BJ (cell line): ENCODE measurements around the gene ATE1. TPM values are rescaled to one million over a fixed set of nuclear protein-coding genes. Genes with fewer than 3 reads are reported as not detected.
"Not testable (repeated sequence)": the region's sequence is repeated elsewhere in the genome, so short reads cannot be mapped to it uniquely, and the experiment has no call there.

ENCODE experiments used
- CTCF ChIA-PET: fragments of 350-600 bp; formaldehyde crosslinking; extraction: SDS; loops from one replicate; lab custom pipeline; 2021; ENCODE audit warnings: antibody characterized with exemption, inconsistent platforms; lab: Yijun Ruan, JAX
- POLR2A ChIA-PET: fragments of 300-600 bp; sonication (Branson Sonifier 250); formaldehyde crosslinking; extraction: SDS; loops from one replicate; lab custom pipeline; 2021; ENCODE audit warnings: antibody characterized with exemption; lab: Charles Lee
- DNase-seq: peaks from one replicate; pipeline ENCODE4 v3.0.0-alpha.2; 2011; ENCODE audit warnings: low read depth
- H3K27me3 ChIP-seq: 2 replicates; pipeline ENCODE4 v1.6.0; 2011; ENCODE audit warnings: low read length; ENCODE audit not compliant: control insufficient read depth, insufficient read depth
- H3K36me3 ChIP-seq: 2 replicates; pipeline ENCODE4 v1.5.1; 2011; ENCODE audit warnings: low read length; ENCODE audit not compliant: control insufficient read depth, insufficient read depth
- H3K4me3 ChIP-seq: 2 replicates; pipeline ENCODE4 v1.5.1; 2011; ENCODE audit warnings: low read depth, mild to moderate bottlenecking, control low read depth, low read length
- polyA plus RNA-seq: library from polyadenylated mRNA; depleted of rRNA; stranded (reverse); fragments of >200 nt; gene quantifications from 2 replicates; pipeline ENCODE4 v1.2.3, GENCODE V29; 2011
- TF ChIP-seq, protein P1 (sequence below): IDR thresholded peaks from 2 replicates; pipeline ENCODE4 v1.5.1; 2011; ENCODE audit warnings: low read depth, mild to moderate bottlenecking, control low read depth, inconsistent platforms, low read length, moderate library complexity; ENCODE audit not compliant: insufficient read depth

The ATE1 gene
- polyA plus RNA-seq, 1 experiment = 7.4 TPM

GRCh38 chr10:121947343-121948330 lies 19.8 kb upstream of the ATE1 start:
- TF ChIP-seq, protein P1, sequence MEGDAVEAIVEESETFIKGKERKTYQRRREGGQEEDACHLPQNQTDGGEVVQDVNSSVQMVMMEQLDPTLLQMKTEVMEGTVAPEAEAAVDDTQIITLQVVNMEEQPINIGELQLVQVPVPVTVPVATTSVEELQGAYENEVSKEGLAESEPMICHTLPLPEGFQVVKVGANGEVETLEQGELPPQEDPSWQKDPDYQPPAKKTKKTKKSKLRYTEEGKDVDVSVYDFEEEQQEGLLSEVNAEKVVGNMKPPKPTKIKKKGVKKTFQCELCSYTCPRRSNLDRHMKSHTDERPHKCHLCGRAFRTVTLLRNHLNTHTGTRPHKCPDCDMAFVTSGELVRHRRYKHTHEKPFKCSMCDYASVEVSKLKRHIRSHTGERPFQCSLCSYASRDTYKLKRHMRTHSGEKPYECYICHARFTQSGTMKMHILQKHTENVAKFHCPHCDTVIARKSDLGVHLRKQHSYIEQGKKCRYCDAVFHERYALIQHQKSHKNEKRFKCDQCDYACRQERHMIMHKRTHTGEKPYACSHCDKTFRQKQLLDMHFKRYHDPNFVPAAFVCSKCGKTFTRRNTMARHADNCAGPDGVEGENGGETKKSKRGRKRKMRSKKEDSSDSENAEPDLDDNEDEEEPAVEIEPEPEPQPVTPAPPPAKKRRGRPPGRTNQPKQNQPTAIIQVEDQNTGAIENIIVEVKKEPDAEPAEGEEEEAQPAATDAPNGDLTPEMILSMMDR = no peak
- Histone ChIP-seq H3K27me3 (no peaks in the 10 kb centered on the region), H3K36me3 (peaks cover 1% of the 10 kb centered on the region; the same call in 1 of the 2 replicates), H3K4me3 (no peak overlapping the region)
- ChIA-PET POLR2A (no interaction called here), CTCF (interaction anchor here (1.2 kb wide), 1 partner anchor 104 kb away, joined by 5 read pairs; no protein-coding TSS in a partner anchor)
- no peak for DNase-seq

GRCh38 chr10:121942749-121943416 lies 15.1 kb upstream of the ATE1 start:
- peak; percentile 69 for DNase-seq
- Histone ChIP-seq H3K36me3 (no peaks in the 10 kb centered on the region), H3K27me3 (no peaks in the 10 kb centered on the region), H3K4me3 (no peak overlapping the region)
- CTCF ChIA-PET = no interaction called here
- TF ChIP-seq, protein P1 = no peak
- POLR2A ChIA-PET = no interaction called here

- no peak for DNase-seq
- POLR2A ChIA-PET = no interaction called here
- CTCF ChIA-PET = no interaction called here
- Histone ChIP-seq H3K4me3 (no peak overlapping the region), H3K27me3 (no peaks in the 10 kb centered on the region), H3K36me3 (no peaks in the 10 kb centered on the region)
- TF ChIP-seq, protein P1 = no peak
These were observed 13.7 kb upstream of the ATE1 start for GRCh38 chr10:121941532-121941931.

DNA sequence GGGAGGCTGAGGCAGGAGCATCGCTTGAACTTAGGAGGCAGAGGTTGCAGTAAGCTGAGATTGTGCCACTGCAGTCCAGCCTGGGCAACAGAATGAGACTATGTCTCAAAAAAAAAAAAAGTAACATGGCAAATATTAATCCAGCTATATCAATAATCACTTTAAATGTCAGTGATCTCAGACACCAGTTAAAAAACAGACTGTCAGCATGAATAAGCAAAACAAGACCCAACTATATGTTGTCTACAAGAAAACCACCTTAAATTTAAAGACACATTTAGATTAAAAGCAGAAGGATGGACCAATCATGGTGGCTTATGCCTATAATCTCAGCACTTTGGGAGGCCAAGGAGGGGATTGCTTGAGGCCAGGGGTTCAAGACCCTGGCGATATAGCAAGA lies 8.5 kb upstream of the ATE1 start:
- ChIA-PET POLR2A (no interaction called here), CTCF (interaction anchor here (0.6 to 1.0 kb wide), 2 partner anchors 20 to 177 kb away, joined by 3 to 4 read pairs; no protein-coding TSS in a partner anchor)
- no peak for DNase-seq
- TF ChIP-seq, protein P1 = no peak
- Histone ChIP-seq H3K36me3 (no peaks in the 10 kb centered on the region), H3K27me3 (no peaks in the 10 kb centered on the region), H3K4me3 (no peak overlapping the region)

DNA sequence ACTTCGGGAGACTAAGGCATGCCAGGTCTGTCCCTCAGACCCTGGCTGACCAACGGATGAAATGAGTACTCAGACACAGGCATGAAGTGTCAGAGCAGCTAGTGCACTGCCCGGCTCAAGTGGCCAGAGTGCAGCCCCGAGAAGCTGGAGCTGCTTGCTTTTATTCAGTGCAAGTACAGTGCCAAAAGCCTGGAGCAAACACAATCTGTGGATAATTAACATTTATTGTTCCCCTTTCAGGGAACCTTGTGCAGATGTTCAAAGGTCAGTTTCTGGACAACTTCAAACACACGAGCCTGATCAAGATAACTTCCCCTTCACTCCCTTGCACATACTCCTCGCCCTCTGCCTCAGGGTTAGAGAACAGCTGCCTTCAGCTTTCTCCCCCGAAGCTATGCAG lies 7.9 kb upstream of the ATE1 start:
- DNase-seq = no peak
- TF ChIP-seq, protein P1 = no peak
- H3K36me3 ChIP-seq = no peaks in the 10 kb centered on the region
- no peaks in the 10 kb centered on the region for H3K27me3 ChIP-seq
- H3K4me3 ChIP-seq = no peak overlapping the region
- CTCF ChIA-PET = interaction anchor here (1.0 kb wide), 1 partner anchor 177 kb away, joined by 4 read pairs; no protein-coding TSS in a partner anchor
- POLR2A ChIA-PET = no interaction called here

DNA sequence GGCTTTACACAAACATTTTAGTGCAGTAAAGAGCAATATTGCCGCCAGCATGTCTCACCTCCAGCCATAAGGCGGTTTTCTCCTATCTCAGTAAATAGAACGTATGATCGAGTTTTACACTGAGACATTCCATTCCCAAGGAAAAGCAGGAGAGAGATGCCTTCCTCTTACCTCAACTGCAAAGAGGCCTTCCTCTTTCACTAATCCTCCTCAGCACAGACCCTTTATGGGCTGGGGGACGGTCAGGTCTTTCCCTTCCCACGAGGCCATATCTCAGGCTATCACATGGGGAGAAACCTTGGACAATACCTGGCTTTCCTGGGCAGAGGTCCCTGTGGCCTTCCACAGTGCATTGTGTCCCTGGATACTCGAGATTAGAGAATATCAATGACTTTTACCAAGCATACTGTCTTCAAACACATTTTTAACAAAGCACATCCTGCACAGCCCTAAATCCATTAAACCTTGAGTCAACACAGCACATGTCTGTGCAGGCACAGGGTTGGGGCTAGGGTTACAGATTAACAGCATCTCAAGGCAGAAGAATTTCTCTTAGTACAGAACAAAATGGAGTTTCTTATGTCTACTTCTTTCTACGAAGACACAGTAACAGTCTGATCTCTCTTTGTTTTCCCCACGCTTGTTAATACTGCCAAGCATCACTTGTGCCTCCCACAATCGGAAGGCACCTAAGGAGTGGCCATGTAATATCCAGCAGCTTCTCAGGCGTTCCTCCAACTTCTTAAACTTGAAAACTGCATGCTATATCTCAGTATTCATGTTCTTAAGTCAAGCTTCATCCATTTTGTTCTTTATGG lies 2.6 kb upstream of the ATE1 start:
- H3K4me3 ChIP-seq, H3K36me3 ChIP-seq, DNase-seq, H3K27me3 ChIP-seq, CTCF ChIA-PET, POLR2A ChIA-PET: not testable (repeated sequence)

- CTCF ChIA-PET = interaction anchor here (1.2 kb wide), 1 partner anchor 29 kb away, joined by 5 read pairs; no protein-coding TSS in a partner anchor
- H3K27me3 ChIP-seq, DNase-seq, H3K36me3 ChIP-seq, POLR2A ChIA-PET, H3K4me3 ChIP-seq: not testable (repeated sequence)
These were observed 1.9 kb upstream of the ATE1 start for GRCh38 chr10:121929585-121930267.
